Measurements from ENCODE around the gene GUCA2B. TPM values are rescaled to one million over a fixed set of nuclear protein-coding genes. Genes with fewer than 3 reads are reported as not detected.

The GUCA2B gene
- total and polyA plus RNA-seq, 2 of the 4 experiments (the other 2 are of a cell fraction), result not detected

DNA sequence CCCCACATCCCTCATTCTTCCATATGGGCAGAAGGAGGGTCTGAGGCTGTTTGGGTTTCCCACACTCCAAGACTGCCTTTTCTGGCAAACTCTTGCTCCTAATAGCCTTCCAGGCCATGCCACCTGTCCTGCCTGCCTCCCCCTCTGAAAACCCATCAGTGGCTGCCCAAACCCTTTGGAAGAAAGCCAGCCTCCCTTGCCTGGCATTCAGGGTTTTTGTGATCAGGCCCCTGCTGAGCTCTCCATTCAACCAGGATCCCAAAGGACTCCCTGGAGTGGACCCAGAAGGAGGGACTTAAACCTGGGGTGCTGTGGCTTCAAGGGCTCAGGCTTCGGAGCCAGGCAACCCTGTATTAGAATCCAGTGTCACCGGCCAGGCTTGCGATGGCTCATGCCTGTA lies 15.6 kb downstream of the GUCA2B start:
- DNase-seq (no peak), ATAC-seq (ENCODE audit: low read depth) (no peak)
- Histone ChIP-seq H4K5ac (ENCODE audit: low read depth, low read length) (no peak overlapping the region), H4K8ac (ENCODE audit: low read depth in 2 of 2, low read length in 2 of 2) (no peak overlapping the region), H3K36me3 (ENCODE audit: control insufficient read depth, insufficient read depth, low read length) (no peaks in the 10 kb centered on the region), H3K56ac (ENCODE audit: extremely low read depth, insufficient read depth, low read length) (no peak overlapping the region), H2AK9ac (replicated peaks; ENCODE audit: low read depth, low read length, poor library complexity) (no peak overlapping the region), H2AK5ac (ENCODE audit: low read depth, low read length) (no peak overlapping the region), H2BK15ac (ENCODE audit: low read depth, low read length) (no peak overlapping the region), H3K23ac (ENCODE audit: low read depth, low read length) (no peak overlapping the region), H3K27me3 (ENCODE audit: control insufficient read depth, insufficient read depth, low read length) (no peaks in the 10 kb centered on the region), H2BK120ac (ENCODE audit: low read depth, low read length) (no peak overlapping the region), H2AFZ (replicated peaks; ENCODE audit: low read length, poor library complexity) (no peak overlapping the region), H3K4me2 (ENCODE audit: low read depth, low read length) (no peak overlapping the region), H3K9ac (ENCODE audit: low read depth, low read length) (no peak overlapping the region), H3K14ac (replicated peaks; ENCODE audit: low read depth, low read length) (no peak overlapping the region), H3K4me1 (ENCODE audit: control insufficient read depth, insufficient read depth, low read length) (peaks cover 3% of the 10 kb centered on the region; the same call in 1 of the 2 replicates), H3K9me3 (ENCODE audit: control insufficient read depth, insufficient read depth, low read length) (no peaks in the 10 kb centered on the region), H2BK5ac (ENCODE audit: low read depth, low read length, poor library complexity, severe bottlenecking) (no peak overlapping the region), H4K91ac (ENCODE audit: insufficient read depth, low read depth, low read length) (no peak overlapping the region), H3K4ac (ENCODE audit: low read depth, low read length) (no peak overlapping the region), H3K79me1 (ENCODE audit: low read depth in 1 of 2, low read length in 2 of 2) (no peaks in the 10 kb centered on the region), H3K18ac (ENCODE audit: low read depth, low read length) (no peak overlapping the region), H2BK20ac (ENCODE audit: low read depth, low read length) (no peak overlapping the region), H3K4me3 (ENCODE audit: insufficient read depth, low read depth, low read length) (no peak overlapping the region), H4K20me1 (ENCODE audit: insufficient read depth, low read length) (no peaks in the 10 kb centered on the region; the same call in 1 of the 2 replicates), H3K9me1 (ENCODE audit: insufficient read depth, low read length) (peaks cover 3% of the 10 kb centered on the region; the same call in 1 of the 2 replicates), H3K27ac (ENCODE audit: insufficient read depth, low read length) (no peak overlapping the region)
- intact Hi-C loops (cut with micrococcal nuclease), result no loop called here
- in situ Hi-C loops (cut with MboI; ENCODE audit: low sequenced_read_pairs), result no loop called here
- 95% methylated on average over 3 of the region's 3 CpGs; no CpG with 5 or more reads in 1 of the 2 experiments for WGBS, 2 experiments (ENCODE audit: extremely low coverage in 2 of 2, insufficient read length in 1 of 2)
- CTCF ChIA-PET, result no interaction called here
- TF ChIP-seq FOS (IDR thresholded peaks at IDR 0.05; ENCODE audit: low read depth, low read length) (no peak), RFX5 (IDR thresholded peaks at IDR 0.05; ENCODE audit: low read depth, low read length) (no peak), BHLHE40 (IDR thresholded peaks at IDR 0.05; ENCODE audit: low read depth, low read length) (no peak), MXI1 (IDR thresholded peaks at IDR 0.05; ENCODE audit: borderline replicate concordance, low read depth, low read length) (no peak), MAFK (IDR thresholded peaks at IDR 0.05; ENCODE audit: low read depth, low read length) (no peak)
- TF ChIP-seq, protein P1, sequence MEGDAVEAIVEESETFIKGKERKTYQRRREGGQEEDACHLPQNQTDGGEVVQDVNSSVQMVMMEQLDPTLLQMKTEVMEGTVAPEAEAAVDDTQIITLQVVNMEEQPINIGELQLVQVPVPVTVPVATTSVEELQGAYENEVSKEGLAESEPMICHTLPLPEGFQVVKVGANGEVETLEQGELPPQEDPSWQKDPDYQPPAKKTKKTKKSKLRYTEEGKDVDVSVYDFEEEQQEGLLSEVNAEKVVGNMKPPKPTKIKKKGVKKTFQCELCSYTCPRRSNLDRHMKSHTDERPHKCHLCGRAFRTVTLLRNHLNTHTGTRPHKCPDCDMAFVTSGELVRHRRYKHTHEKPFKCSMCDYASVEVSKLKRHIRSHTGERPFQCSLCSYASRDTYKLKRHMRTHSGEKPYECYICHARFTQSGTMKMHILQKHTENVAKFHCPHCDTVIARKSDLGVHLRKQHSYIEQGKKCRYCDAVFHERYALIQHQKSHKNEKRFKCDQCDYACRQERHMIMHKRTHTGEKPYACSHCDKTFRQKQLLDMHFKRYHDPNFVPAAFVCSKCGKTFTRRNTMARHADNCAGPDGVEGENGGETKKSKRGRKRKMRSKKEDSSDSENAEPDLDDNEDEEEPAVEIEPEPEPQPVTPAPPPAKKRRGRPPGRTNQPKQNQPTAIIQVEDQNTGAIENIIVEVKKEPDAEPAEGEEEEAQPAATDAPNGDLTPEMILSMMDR (conservative IDR thresholded peaks at IDR 0.05; ENCODE audit: low read depth, low read length), result no peak
- no TSS peak for BruUV-seq (replicated peaks)
- POLR2A ChIA-PET (ENCODE audit: unreplicated experiment), result no interaction called here
- dilution Hi-C loops (cut with HindIII; ENCODE audit: low sequenced_read_pairs, unreplicated experiment), result no loop called here

Data from IMR-90 (cell line).